Measurements from ENCODE around the gene ROBO1. TPM values are rescaled to one million over a fixed set of nuclear protein-coding genes. Genes with fewer than 3 reads are reported as not detected.

Gene ROBO1
- total and polyA plus RNA-seq, 2 of the 13 experiments (the other 11 are each of a cell fraction or from before 2014, with no cell fraction given), result 52.2 to 71.0 TPM

- POLR2A ChIA-PET, result no interaction called here
- 6% methylated on average over 1 of the region's 1 CpG for WGBS (ENCODE audit: low lambda C conversion rate)
These were observed 537.5 kb downstream of the ROBO1 start for GRCh38 chr3:79230266-79230665.

More at GRCh38 chr3:79230266-79230665, 537.5 kb downstream of the ROBO1 start:
- in situ Hi-C loops (cut with HindIII; ENCODE audit: extremely low pct_ligation_motif_present, low pct_unique_long_range_greater_than_20kb), result no loop called here
- DNase-seq (ENCODE audit: low spot score), result no peak
- Histone ChIP-seq H3K36me3 (replicated peaks in 1 of 2; ENCODE audit: control insufficient read depth in 1 of 2, insufficient read depth in 2 of 2, low read length in 2 of 2) (no peaks in the 10 kb centered on the region), H3K27ac (ENCODE audit: extremely low read length, insufficient read depth, low read length) (no peak overlapping the region), H3K9me3 (ENCODE audit: low read length) (no peaks in the 10 kb centered on the region), H3K4me3 (replicated peaks in 1 of 3; ENCODE audit: insufficient read depth in 1 of 3, low read depth in 2 of 3, low read length in 3 of 3) (no peak overlapping the region), H2AFZ (ENCODE audit: low read length) (no peak overlapping the region), H3K9ac (ENCODE audit: insufficient read depth, low read depth, low read length) (no peak overlapping the region), H3K4me2 (ENCODE audit: low read depth, low read length) (no peak overlapping the region), H3K27me3 (ENCODE audit: control insufficient read depth in 1 of 2, insufficient read depth in 2 of 2, low read length in 2 of 2) (no peaks in the 10 kb centered on the region), H3K79me2 (ENCODE audit: insufficient read depth, low read length) (no peaks in the 10 kb centered on the region), H3K4me1 (ENCODE audit: insufficient read depth, low read length) (no peaks in the 10 kb centered on the region), H4K20me1 (ENCODE audit: insufficient read depth, low read length) (no peaks in the 10 kb centered on the region)
- intact Hi-C loops (cut with micrococcal nuclease; ENCODE audit: unreplicated experiment), result no loop called here
- TF ChIP-seq AHDC1 (CRISPR knock-in tag; IDR thresholded peaks at IDR 0.05; ENCODE audit: borderline replicate concordance), result no peak
- TF ChIP-seq POGK (CRISPR knock-in tag; conservative IDR thresholded peaks at IDR 0.05), result no peak
- TF ChIP-seq ZNF597 (CRISPR knock-in tag; IDR thresholded peaks at IDR 0.05), result no peak
- no peak for TF ChIP-seq SRY (CRISPR knock-in tag; IDR thresholded peaks at IDR 0.05)
- no peak for FAIRE-seq
- BruUV-seq (replicated peaks), result no TSS peak
- no peak for ATAC-seq
- CTCF ChIA-PET (ENCODE audit: low intra/inter-chr PET ratio, low total read pairs), result no interaction called here
